Loucy (cell line): Measurements from ENCODE around the gene RIN3.

ENCODE experiments used
- EZH2phosphoT487 ChIP-seq: fragments of 200-600 bp; IDR thresholded peaks from 2 replicates; pipeline ENCODE4 v1.6.1; 2018; ENCODE audit warnings: antibody characterized with exemption, mild to moderate bottlenecking, moderate library complexity, borderline replicate concordance
- TF ChIP-seq, protein P1 (sequence below): fragments of 200-600 bp; sonication (generic); conservative IDR thresholded peaks from 2 replicates; pipeline ENCODE4 v1.5.1; 2014; ENCODE audit warnings: mild to moderate bottlenecking, antibody characterized with exemption, low read length

DNA sequence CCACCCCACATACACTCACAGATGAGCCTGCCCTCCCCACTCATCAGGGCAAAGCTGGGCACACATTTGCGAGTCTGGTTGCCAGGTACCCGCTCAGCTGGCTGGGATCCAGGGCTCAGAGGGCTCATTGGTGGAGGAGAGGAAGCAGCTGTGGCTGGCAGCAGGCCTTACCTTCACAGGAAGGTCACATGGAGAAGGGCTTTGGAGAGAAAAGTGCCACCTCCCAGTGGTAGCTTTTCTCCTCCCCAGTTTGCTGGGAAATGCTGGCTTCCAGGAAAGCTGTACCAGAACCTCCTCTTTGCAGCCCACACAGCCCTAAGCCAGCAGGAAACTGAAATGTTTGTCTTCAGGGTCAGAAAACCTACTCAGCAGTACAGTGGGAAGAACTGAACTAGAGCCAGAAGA, 179.2 kb downstream of the RIN3 start:
- TF ChIP-seq, protein P1, sequence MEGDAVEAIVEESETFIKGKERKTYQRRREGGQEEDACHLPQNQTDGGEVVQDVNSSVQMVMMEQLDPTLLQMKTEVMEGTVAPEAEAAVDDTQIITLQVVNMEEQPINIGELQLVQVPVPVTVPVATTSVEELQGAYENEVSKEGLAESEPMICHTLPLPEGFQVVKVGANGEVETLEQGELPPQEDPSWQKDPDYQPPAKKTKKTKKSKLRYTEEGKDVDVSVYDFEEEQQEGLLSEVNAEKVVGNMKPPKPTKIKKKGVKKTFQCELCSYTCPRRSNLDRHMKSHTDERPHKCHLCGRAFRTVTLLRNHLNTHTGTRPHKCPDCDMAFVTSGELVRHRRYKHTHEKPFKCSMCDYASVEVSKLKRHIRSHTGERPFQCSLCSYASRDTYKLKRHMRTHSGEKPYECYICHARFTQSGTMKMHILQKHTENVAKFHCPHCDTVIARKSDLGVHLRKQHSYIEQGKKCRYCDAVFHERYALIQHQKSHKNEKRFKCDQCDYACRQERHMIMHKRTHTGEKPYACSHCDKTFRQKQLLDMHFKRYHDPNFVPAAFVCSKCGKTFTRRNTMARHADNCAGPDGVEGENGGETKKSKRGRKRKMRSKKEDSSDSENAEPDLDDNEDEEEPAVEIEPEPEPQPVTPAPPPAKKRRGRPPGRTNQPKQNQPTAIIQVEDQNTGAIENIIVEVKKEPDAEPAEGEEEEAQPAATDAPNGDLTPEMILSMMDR: no peak
- TF ChIP-seq EZH2phosphoT487: no peak
